GM23338 (cell line): ENCODE results near the gene CADPS. TPM values are rescaled to one million over a fixed set of nuclear protein-coding genes. Genes with fewer than 3 reads are reported as not detected.

Experiments
- ATAC-seq: fragments of 200-7000 bp; cut with Tn5 transposase; 3 replicates; pipeline ENCODE4 v1.9.1; 2020
- DNase-seq: peaks from one replicate; pipeline ENCODE4 v3.0.0-alpha.2; 2015; ENCODE audit warnings: low spot score
- H2AFZ ChIP-seq: fragments of 200-600 bp; sonication (generic); 2 replicates; pipeline ENCODE4 v1.8.0; 2016; ENCODE audit warnings: antibody characterized with exemption, mild to moderate bottlenecking, moderate library complexity
- H3F3A ChIP-seq: fragments of 200-600 bp; sonication (generic); replicated peaks from 2 replicates; pipeline ENCODE4 v1.8.0; 2017; ENCODE audit warnings: antibody characterized with exemption, mixed run types, low read depth
- H3K27ac ChIP-seq: fragments of 200-600 bp; sonication (generic); 2 replicates; pipeline ENCODE4 v1.6.1; 2016; ENCODE audit warnings: low read depth
- H3K27me3 ChIP-seq: fragments of 200-600 bp; sonication (generic); 2 replicates; pipeline ENCODE4 v1.8.0; 2016; ENCODE audit warnings: mild to moderate bottlenecking, mixed run types, moderate library complexity; ENCODE audit not compliant: insufficient read depth
- H3K36me3 ChIP-seq: fragments of 200-600 bp; sonication (generic); 2 replicates; pipeline ENCODE4 v1.8.0; 2016; ENCODE audit warnings: mild to moderate bottlenecking; ENCODE audit not compliant: insufficient read depth
- H3K4me1 ChIP-seq: fragments of 200-600 bp; sonication (generic); 2 replicates; pipeline ENCODE4 v1.8.0; 2016; ENCODE audit warnings: mild to moderate bottlenecking, moderate library complexity; ENCODE audit not compliant: insufficient read depth
- H3K4me2 ChIP-seq: fragments of 200-600 bp; sonication (generic); 2 replicates; pipeline ENCODE4 v1.7.1; 2017; ENCODE audit warnings: mixed run types
- H3K4me3 ChIP-seq: fragments of 200-600 bp; sonication (generic); 2 replicates; pipeline ENCODE4 v1.6.1; 2016; ENCODE audit warnings: mixed run types
- H3K79me2 ChIP-seq: fragments of 200-600 bp; sonication (generic); replicated peaks from 2 replicates; pipeline ENCODE4 v1.8.0; 2017; ENCODE audit warnings: mild to moderate bottlenecking; ENCODE audit not compliant: insufficient read depth
- H3K9me2 ChIP-seq: fragments of 200-600 bp; sonication (generic); 2 replicates; pipeline ENCODE4 v1.8.0; 2017; ENCODE audit not compliant: insufficient read depth
- H4K20me1 ChIP-seq: fragments of 200-600 bp; sonication (generic); replicated peaks from 2 replicates; pipeline ENCODE4 v1.8.0; 2017; ENCODE audit warnings: mild to moderate bottlenecking; ENCODE audit not compliant: insufficient read depth
- H3K27ac Mint-ChIP-seq: 2 replicates; pipeline ENCODE4 v1.8.0; 2020; ENCODE audit warnings: inconsistent platforms, mild to moderate bottlenecking, moderate library complexity, mixed read lengths
- H3K27me3 Mint-ChIP-seq: 3 replicates; pipeline ENCODE4 v1.8.0; 2022; ENCODE audit warnings: low read depth, mild to moderate bottlenecking, moderate library complexity, mixed read lengths, inconsistent platforms; ENCODE audit not compliant: insufficient read depth, poor library complexity
- H3K36me3 Mint-ChIP-seq: 3 replicates; pipeline ENCODE4 v1.8.0; 2021; ENCODE audit warnings: low read depth, mild to moderate bottlenecking, inconsistent platforms, moderate library complexity, mixed read lengths
- H3K4me1 Mint-ChIP-seq: 3 replicates; pipeline ENCODE4 v1.8.0; 2020; ENCODE audit warnings: mild to moderate bottlenecking, inconsistent platforms, mixed read lengths
- H3K4me3 Mint-ChIP-seq: 3 replicates; pipeline ENCODE4 v1.8.0; 2021; ENCODE audit warnings: moderate library complexity, mild to moderate bottlenecking, inconsistent platforms, mixed read lengths
- H3K9me3 Mint-ChIP-seq: 3 replicates; pipeline ENCODE4 v1.8.0; 2020; ENCODE audit warnings: moderate library complexity, mild to moderate bottlenecking, inconsistent platforms, mixed read lengths
- CREB1 ChIP-seq: fragments of 250-450 bp; sonication (Bioruptor Pico); IDR thresholded peaks from 2 replicates; pipeline ENCODE4 v1.5.0; 2020; ENCODE audit warnings: low read depth, mild to moderate bottlenecking, moderate library complexity
- CTCF ChIP-seq, 2 experiments: fragments of 200-600 bp in 1 of 2; sonication (generic) in 1 of 2; conservative IDR thresholded peaks; 2 replicates each; pipeline versions ENCODE4 v1.5.1 to v1.6.1; 2016 to 2017; ENCODE audit warnings: antibody characterized with exemption in 2 of 2, low read depth in 2 of 2, mild to moderate bottlenecking in 2 of 2, moderate library complexity in 1 of 2
- ETS1 ChIP-seq: IDR thresholded peaks from 2 replicates; pipeline ENCODE4 v1.6.1; 2016; ENCODE audit warnings: antibody characterized with exemption
- EZH2 ChIP-seq: fragments of 200-600 bp; sonication (generic); IDR thresholded peaks from one replicate; pipeline ENCODE4 v1.8.0; 2017; ENCODE audit warnings: antibody characterized with exemption, mild to moderate bottlenecking, low read depth; ENCODE audit not compliant: unreplicated experiment
- JUNB ChIP-seq: IDR thresholded peaks from one replicate; pipeline ENCODE4 v1.6.1; 2016; ENCODE audit warnings: antibody characterized with exemption; ENCODE audit not compliant: unreplicated experiment
- NANOG ChIP-seq: IDR thresholded peaks from 2 replicates; pipeline ENCODE4 v1.6.1; 2016; ENCODE audit warnings: antibody characterized with exemption, borderline replicate concordance
- POLR2AphosphoS5 ChIP-seq: IDR thresholded peaks from 2 replicates; pipeline ENCODE4 v1.6.1; 2016; ENCODE audit warnings: antibody characterized with exemption, low read depth
- REST ChIP-seq: IDR thresholded peaks from one replicate; pipeline ENCODE4 v1.6.1; 2018; ENCODE audit warnings: antibody characterized with exemption; ENCODE audit not compliant: unreplicated experiment
- ZNF114 ChIP-seq: fragments of 250-450 bp; sonication (Bioruptor Pico); IDR thresholded peaks from 2 replicates; pipeline ENCODE4 v1.5.0; 2020; ENCODE audit warnings: mild to moderate bottlenecking, moderate library complexity
- ZNF331 ChIP-seq: fragments of 250-450 bp; sonication (Bioruptor Pico); IDR thresholded peaks from 2 replicates; pipeline ENCODE4 v1.5.0; 2020; ENCODE audit warnings: low read depth, mild to moderate bottlenecking, moderate library complexity
- ZNF462 ChIP-seq: fragments of 250-450 bp; sonication (Bioruptor Pico); IDR thresholded peaks from 2 replicates; pipeline ENCODE4 v1.5.0; 2020; ENCODE audit warnings: mild to moderate bottlenecking, moderate library complexity
- polyA plus RNA-seq: library from polyadenylated mRNA; unstranded; fragments of >200 nt; fragmentation: Nextera tagmentation; extraction: Ambion mirVana; gene quantifications from 2 replicates; pipeline ENCODE4 v1.2.1, GENCODE V29; 2016
- total RNA-seq: library from RNA; depleted of rRNA; stranded (reverse); fragments of >200 nt; shearing (Covaris generic); gene quantifications from 2 replicates; pipeline ENCODE4 v1.2.3, GENCODE V29; 2014

The CADPS gene
- total and polyA plus RNA-seq, 2 experiments from 2014 or later: 14.7 to 22.0 TPM

GRCh38 chr3:62624185-62624584 is 251.0 kb downstream of the CADPS start:
- Histone ChIP-seq H3K27me3 (no peaks in the 10 kb centered on the region), H2AFZ (no peak overlapping the region), H3F3A (no peaks in the 10 kb centered on the region), H3K79me2 (no peaks in the 10 kb centered on the region), H3K9me2 (no peaks in the 10 kb centered on the region), H3K4me2 (no peak overlapping the region), H3K4me1 (0 out of 2 replicates have a peak, but pooled peaks cover 7% of the 10 kb centered on the region), H3K36me3 (no peaks in the 10 kb centered on the region), H3K4me3 (no peak overlapping the region), H3K27ac (no peak overlapping the region), H4K20me1 (no peaks in the 10 kb centered on the region)
- H3K4me3 Mint-ChIP-seq: no peak overlapping the region
- no peak for DNase-seq
- peaks cover 3% of the 10 kb centered on the region for H3K27me3 Mint-ChIP-seq
- ATAC-seq: no peak
- TF ChIP-seq ZNF462 (no peak), JUNB (no peak), NANOG (no peak), CTCF (conservative IDR thresholded peaks at IDR 0.05; ENCODE audit: low read depth in 2 of 2) (no peak), CREB1 (CRISPR knock-in tag) (no peak), ZNF114 (no peak), EZH2 (no peak), ZNF331 (CRISPR knock-in tag) (no peak), ETS1 (no peak), REST (no peak), POLR2AphosphoS5 (no peak)
- H3K27ac Mint-ChIP-seq: no peak overlapping the region
- no peaks in the 10 kb centered on the region for H3K9me3 Mint-ChIP-seq
- peaks cover 6% of the 10 kb centered on the region for H3K4me1 Mint-ChIP-seq
- H3K36me3 Mint-ChIP-seq: no peaks in the 10 kb centered on the region
